H1 (cell line): ENCODE data around the gene CFAP107. TPM values are rescaled to one million over a fixed set of nuclear protein-coding genes. Genes with fewer than 3 reads are reported as not detected.

ENCODE experiments used
- CEBPB ChIP-seq: IDR thresholded peaks from 2 replicates; pipeline ENCODE4 v1.6.1; 2012; ENCODE audit warnings: low read depth, low read length
- POU5F1 ChIP-seq: IDR thresholded peaks from 2 replicates; pipeline ENCODE4 v1.6.1; 2011; ENCODE audit warnings: low read depth, mild to moderate bottlenecking, low read length, moderate library complexity
- RNF2 ChIP-seq: fragments of 200-900, 300-1000 bp; sonication (generic); IDR thresholded peaks from 2 replicates; pipeline ENCODE4 v1.7.1; 2016; ENCODE audit warnings: borderline replicate concordance, low read depth, mild to moderate bottlenecking, antibody characterized with exemption, low read length; ENCODE audit not compliant: poor library complexity, severe bottlenecking; ENCODE audit errors: missing control alignments
- SAP30 ChIP-seq: fragments of 300-600 bp; sonication (generic); IDR thresholded peaks from 2 replicates; pipeline ENCODE4 v1.7.1; 2012; ENCODE audit warnings: low read length, moderate library complexity, mild to moderate bottlenecking, inconsistent platforms; ENCODE audit not compliant: insufficient read depth, insufficient replicate concordance
- TEAD4 ChIP-seq: IDR thresholded peaks from 2 replicates; pipeline ENCODE4 v1.6.1; 2012; ENCODE audit warnings: low read depth, low read length, inconsistent platforms, mixed read lengths
- polyA plus RNA-seq, 7 experiments: library from polyadenylated mRNA; depleted of rRNA in 3 of 7; stranded (reverse) in 5 of 7; unstranded in 2 of 7; fragments of >200 nt in 5 of 7; fragments of 200-250 nt in 2 of 7; gene quantifications; 1 replicate in 5 of 7; 2 replicates in 1 of 7; 4 replicates in 1 of 7; pipeline versions ENCODE4 v1.2.1 to v1.2.3, GENCODE V29; 2011 to 2013; ENCODE audit warnings: missing spikeins in 2 of 7, mixed read lengths in 2 of 7
- total RNA-seq: library from RNA; stranded (reverse); fragmentation: NEBNext Ultra II Directional; extraction: Animal tissue kit (Norgen Biotek cat#: 25700); gene quantifications from 2 replicates; pipeline ENCODE4 v1.2.1, GENCODE V29; 2021

Gene CFAP107
- total and polyA plus RNA-seq, 2 of the 8 experiments (the other 6 are each of a cell fraction or from before 2014, with no cell fraction given): 0.23 TPM; not detected in 1

- TF ChIP-seq RNF2: no peak
- no peak for TF ChIP-seq TEAD4
- no peak for TF ChIP-seq SAP30
- TF ChIP-seq CEBPB: no peak
- no peak for TF ChIP-seq POU5F1
Observed at GRCh38 chr1:12745992-12746323, at the start of gene CFAP107 (continued).
